Measurements from ENCODE around the gene TMEM240.
"Not testable (repeated sequence)": the region's sequence is repeated elsewhere in the genome, so short reads cannot be mapped to it uniquely, and the experiment has no call there.

The TMEM240 gene

DNA sequence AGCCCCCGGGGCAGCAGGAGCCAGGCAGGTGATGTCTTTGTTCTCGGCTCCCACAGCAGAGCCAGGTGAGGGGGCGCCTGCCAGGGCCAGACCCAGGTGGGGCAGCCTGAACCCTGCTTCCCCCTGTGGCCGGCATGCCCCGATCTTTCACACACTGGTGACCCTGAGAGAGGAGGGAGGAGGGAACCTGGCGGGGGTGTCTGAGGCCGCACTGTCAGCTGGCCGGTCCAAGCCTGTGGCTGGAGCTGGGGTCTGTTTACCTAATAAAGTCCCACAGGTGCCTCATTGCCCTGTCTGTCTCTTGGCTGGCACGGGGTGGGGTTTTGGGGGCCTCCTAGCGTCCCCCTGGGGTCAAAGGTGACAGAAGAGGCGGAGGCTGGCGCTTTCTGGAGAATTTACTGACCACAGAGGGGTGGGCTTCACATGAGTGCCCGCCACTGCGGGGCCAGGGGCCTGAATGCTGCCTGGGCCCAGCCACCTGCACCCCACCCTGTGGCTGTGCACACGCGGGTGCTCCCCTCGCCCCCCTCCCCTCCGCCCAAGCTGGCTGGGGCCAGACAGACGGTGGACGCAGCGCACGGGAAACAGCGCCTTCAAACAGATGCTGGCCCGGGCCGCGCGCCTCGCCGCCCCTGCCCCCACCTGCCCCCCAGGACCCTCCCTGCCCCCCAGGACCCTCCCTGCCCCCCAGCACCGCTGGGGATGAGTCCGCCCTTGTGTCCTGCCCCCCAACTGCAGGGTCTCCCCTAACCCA is 5.8 kb downstream of the TMEM240 start:
- TF ChIP-seq, protein P1, sequence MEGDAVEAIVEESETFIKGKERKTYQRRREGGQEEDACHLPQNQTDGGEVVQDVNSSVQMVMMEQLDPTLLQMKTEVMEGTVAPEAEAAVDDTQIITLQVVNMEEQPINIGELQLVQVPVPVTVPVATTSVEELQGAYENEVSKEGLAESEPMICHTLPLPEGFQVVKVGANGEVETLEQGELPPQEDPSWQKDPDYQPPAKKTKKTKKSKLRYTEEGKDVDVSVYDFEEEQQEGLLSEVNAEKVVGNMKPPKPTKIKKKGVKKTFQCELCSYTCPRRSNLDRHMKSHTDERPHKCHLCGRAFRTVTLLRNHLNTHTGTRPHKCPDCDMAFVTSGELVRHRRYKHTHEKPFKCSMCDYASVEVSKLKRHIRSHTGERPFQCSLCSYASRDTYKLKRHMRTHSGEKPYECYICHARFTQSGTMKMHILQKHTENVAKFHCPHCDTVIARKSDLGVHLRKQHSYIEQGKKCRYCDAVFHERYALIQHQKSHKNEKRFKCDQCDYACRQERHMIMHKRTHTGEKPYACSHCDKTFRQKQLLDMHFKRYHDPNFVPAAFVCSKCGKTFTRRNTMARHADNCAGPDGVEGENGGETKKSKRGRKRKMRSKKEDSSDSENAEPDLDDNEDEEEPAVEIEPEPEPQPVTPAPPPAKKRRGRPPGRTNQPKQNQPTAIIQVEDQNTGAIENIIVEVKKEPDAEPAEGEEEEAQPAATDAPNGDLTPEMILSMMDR (IDR thresholded peaks at IDR 0.05; ENCODE audit: low read depth, low read length, missing control alignments) = no peak
- no peak overlapping the region for H3K4me3 ChIP-seq (ENCODE audit: low read depth, low read length)

DNA sequence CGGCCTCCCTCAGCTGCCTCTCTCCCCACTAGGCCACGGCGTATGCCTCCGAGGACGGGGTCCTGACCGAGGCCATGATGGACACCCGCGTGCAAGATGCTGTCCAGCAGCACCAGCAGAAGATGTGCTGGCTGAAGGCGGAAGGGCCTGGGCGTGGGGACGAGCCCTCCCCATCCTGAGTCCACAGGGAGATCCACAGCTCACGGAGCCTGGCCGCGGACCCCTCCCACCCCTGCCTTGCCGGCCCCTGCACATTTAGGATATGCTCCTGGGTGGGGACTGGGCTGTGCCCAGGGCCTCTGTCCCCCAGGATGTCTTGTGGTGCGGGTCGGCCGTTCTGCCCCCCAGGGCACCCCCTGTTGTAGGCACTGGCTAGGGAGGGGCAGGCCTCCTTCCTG is 6.5 kb downstream of the TMEM240 start:
- not testable (repeated sequence) for H3K4me3 ChIP-seq (ENCODE audit: low read depth, low read length); DNase-seq (ENCODE audit: low read depth)

More for the DNA sequence above, 5.8 kb downstream of the TMEM240 start:
- no peak for DNase-seq (ENCODE audit: low read depth)

DNA sequence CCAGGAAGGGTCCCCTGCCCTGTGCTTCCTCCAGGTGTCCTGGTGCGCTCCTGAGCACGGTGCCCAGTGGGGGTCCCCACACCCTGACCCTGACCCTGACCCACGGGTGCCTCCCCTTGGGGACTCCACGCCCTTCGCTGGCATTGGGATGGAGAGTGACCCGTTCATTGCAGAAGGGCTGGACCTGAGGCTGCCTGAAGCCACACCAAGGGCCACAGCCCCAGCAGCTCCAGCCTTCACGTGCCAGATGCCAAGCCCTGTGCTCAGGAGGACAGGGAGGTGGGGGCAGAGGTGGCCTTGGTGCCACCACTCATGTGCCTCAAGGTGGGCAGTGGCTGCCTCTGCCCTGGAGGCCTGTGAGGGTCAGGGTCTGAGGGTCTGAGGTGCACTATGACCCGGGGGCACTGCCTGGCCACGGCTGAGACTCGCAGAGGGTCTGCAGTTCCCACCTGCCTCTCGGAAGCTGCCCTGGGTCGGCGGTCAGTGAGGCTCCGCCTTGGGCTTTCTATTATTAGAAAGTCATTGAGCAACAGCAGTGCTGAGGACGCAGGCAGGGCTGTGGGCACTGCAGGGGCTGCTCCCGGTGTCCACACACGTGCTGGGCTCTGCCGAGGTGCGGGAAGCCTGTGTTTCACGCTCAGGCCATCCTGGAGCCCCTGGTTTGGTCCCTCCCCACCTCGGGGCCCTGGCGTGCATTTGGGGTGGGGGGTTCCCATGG is 7.1 kb downstream of the TMEM240 start:
- not testable (repeated sequence) for H3K4me3 ChIP-seq (ENCODE audit: low read depth, low read length); DNase-seq (ENCODE audit: low read depth)

DNA sequence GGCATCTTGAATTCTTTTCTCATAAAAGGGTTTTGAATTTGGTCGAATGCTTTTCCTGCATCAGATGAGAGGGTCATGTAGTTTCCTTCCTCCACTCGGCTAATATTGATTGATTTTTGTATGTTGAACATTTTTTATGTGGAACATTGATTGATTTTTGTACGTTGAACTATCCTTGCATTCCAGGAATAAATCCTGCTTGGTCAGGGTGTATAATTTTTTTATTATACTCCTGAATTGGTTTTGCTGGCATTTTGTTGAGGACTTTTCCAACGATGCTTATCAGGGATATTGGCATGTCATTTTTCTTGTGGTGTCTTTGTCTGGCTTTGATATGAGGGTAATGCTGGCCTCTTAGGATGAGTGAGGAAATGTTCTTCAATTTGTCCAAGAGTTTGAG is 8.5 kb downstream of the TMEM240 start:
- no peak for DNase-seq (ENCODE audit: low read depth)
- TF ChIP-seq, protein P1 (IDR thresholded peaks at IDR 0.05; ENCODE audit: low read depth, low read length, missing control alignments) = no peak
- no peak overlapping the region for H3K4me3 ChIP-seq (ENCODE audit: low read depth, low read length)

DNA sequence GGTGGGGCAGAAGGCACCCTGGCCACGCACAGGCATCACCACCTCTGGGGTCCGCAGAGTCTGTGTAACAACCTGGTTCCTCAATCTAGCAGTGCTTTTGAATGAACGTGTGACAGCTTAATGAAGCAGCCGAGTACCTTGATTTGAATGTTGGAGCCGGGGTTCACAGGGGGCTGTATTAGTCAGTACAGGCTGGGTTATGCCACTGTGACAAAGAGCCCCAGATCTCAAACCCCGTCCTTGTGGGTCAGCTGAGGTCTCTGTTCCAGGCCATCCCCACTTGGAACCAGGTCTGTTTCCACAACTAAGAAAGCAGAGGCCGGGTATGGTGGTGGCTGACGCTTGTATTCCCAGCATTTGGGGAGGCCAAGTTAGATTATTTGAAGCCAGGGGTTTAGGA is 10.5 kb downstream of the TMEM240 start:
- no peak for DNase-seq (ENCODE audit: low read depth)
- TF ChIP-seq, protein P1 (IDR thresholded peaks at IDR 0.05; ENCODE audit: low read depth, low read length, missing control alignments) = no peak

DNA sequence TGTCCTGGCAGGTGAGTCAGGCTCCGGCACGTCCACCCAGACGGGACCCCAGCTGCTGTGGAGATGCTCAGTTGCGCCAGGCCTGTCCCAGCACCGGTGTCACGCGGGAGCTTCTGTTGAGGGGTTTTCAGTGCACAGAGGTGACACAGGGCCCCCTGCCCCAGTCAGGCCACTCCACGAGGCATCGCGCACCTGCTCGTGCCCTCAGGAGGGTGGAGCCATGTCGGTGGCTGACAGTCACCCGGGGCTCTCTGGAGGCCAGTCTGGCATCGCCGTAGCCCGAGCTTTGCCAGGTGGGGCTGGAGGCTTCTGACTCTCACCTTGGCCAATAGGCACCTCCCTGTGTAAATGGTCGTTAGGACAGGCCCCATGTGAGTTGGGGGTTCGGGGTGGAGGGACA is 11.1 kb downstream of the TMEM240 start:
- no peak overlapping the region for H3K4me3 ChIP-seq (ENCODE audit: low read depth, low read length)
- TF ChIP-seq, protein P1 (IDR thresholded peaks at IDR 0.05; ENCODE audit: low read depth, low read length, missing control alignments) = no peak
- no peak for DNase-seq (ENCODE audit: low read depth)

More for the DNA sequence above, 10.5 kb downstream of the TMEM240 start:
- no peak overlapping the region for H3K4me3 ChIP-seq (ENCODE audit: low read depth, low read length)

DNA sequence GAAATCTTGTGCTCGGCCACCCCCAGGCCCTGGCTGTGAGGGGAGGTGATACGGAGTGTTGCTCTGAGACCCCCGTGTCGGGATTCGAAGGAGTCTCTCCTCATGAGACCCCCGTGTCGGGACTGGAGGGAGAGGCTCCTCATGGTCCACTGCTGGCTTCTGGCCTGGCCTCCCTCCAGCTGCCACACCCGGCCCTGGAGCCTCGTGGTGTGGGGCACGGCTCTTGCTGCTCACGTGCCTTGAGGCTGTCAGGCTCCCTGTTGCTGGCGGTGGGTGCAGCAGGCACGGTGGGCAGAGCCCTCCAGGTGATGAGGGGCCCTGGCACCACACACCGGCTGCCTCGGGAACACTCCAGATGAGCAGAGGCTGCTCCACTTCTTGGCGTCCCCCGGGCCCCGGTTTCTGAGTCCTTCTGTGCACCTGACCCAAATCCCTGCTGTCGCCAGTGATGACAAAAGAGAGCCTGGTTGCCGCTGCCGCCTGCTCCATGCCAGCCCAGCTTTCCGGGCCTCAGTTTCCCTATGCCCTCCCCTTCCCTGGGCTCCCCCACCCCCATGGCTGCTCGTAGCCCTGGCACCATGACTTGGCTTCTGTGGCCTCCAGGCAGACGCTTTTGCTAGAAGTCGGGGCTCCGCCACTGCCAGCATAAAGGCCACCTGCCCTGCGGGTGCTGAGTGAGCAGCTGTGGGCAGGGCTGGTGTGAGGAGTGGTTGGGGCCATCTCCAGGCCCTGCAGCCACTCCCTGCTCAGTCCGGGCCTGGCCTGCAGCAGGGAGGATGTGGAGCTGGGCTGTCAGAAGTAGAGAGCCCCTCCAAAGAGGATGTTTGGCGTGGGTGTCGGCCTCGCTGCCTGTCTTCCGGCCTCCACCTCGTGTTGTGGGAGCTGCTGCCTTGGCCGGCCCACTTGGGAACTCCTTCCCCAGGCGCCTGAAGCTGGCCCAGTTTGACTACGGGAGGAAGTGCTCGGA is 11.8 kb downstream of the TMEM240 start:
- no peak for DNase-seq (ENCODE audit: low read depth)
- TF ChIP-seq, protein P1 (IDR thresholded peaks at IDR 0.05; ENCODE audit: low read depth, low read length, missing control alignments) = no peak
- H3K4me3 ChIP-seq (ENCODE audit: low read depth, low read length) = no peak overlapping the region

Data from GM12864 (cell line).